GM12878 (cell line): Measurements from ENCODE around the gene SPEM2. TPM values are rescaled to one million over a fixed set of nuclear protein-coding genes. Genes with fewer than 3 reads are reported as not detected.

Source experiments
- ATAC-seq: fragments of 200-7000 bp; cut with Tn5 transposase; 3 replicates; pipeline ENCODE4 v1.9.1; 2020; ENCODE audit warnings: mild to moderate bottlenecking, moderate library complexity
- BruUV-seq: library from RNA; stranded (reverse); fragments of 400-500 nt; replicated peaks from 2 replicates; lab custom pipeline; 2021; lab: Mats Ljungman, UMichigan
- CTCF ChIA-PET: fragments of 300-600 bp; sonication (Branson Sonifier 250); formaldehyde crosslinking; extraction: SDS; loops from one replicate; lab custom pipeline; 2021; ENCODE audit warnings: inconsistent platforms; lab: Yijun Ruan, JAX
- POLR2A ChIA-PET: fragments of 350-600 bp; formaldehyde crosslinking; extraction: SDS; loops from one replicate; lab custom pipeline; 2021; ENCODE audit warnings: inconsistent platforms; lab: Charles Lee
- RAD21 ChIA-PET: fragments of 300-600 bp; sonication (Branson Sonifier 250); formaldehyde crosslinking; loops from one replicate; lab custom pipeline; 2023; ENCODE audit warnings: antibody characterized with exemption; ENCODE audit not compliant: unreplicated experiment; lab: Charles Lee
- SMC1A ChIA-PET: fragments of 300-600 bp; sonication (Branson Sonifier 250); formaldehyde crosslinking; loops from one replicate; lab custom pipeline; 2023; ENCODE audit not compliant: unreplicated experiment, uncharacterized antibody; lab: Charles Lee
- DNase-seq: peaks from one replicate; pipeline ENCODE4 v3.0.0-alpha.2; 2011; ENCODE audit warnings: low read depth, low spot score
- FAIRE-seq: peaks from 3 replicates; lab custom pipeline; 2011; peaks lifted over from hg19 to GRCh38; lab: Jason Lieb, UNC
- H2AFZ ChIP-seq: 2 replicates; pipeline ENCODE4 v1.6.0; 2011; ENCODE audit warnings: low read depth, low read length, control low read depth; ENCODE audit not compliant: control insufficient read depth
- H3K27ac ChIP-seq: 2 replicates; pipeline ENCODE4 v1.5.1; 2011; ENCODE audit warnings: control low read depth; ENCODE audit not compliant: control insufficient read depth, insufficient read depth
- H3K27me3 ChIP-seq, 2 experiments: replicated peaks in 1 of 2; 2 replicates each; pipeline versions ENCODE4 v1.6.0 to v1.6.1; 2011; ENCODE audit warnings: low read length in 1 of 2; ENCODE audit not compliant: control insufficient read depth in 2 of 2, insufficient read depth in 2 of 2
- H3K36me3 ChIP-seq, 2 experiments: 2 replicates each; pipeline ENCODE4 v1.5.1; 2011; ENCODE audit warnings: low read length in 1 of 2; ENCODE audit not compliant: control insufficient read depth in 2 of 2, insufficient read depth in 2 of 2
- H3K4me1 ChIP-seq: 2 replicates; pipeline ENCODE4 v1.6.1; 2011; ENCODE audit warnings: mild to moderate bottlenecking, low read length, moderate library complexity, mixed read lengths; ENCODE audit not compliant: control insufficient read depth, insufficient read depth
- H3K4me2 ChIP-seq: 2 replicates; pipeline ENCODE4 v1.6.0; 2011; ENCODE audit warnings: control low read depth; ENCODE audit not compliant: control insufficient read depth, insufficient read depth
- H3K4me3 ChIP-seq: fragments of 200-600 bp; sonication (generic); 2 replicates; pipeline ENCODE4 v1.5.1; 2016
- H3K79me2 ChIP-seq: 2 replicates; pipeline ENCODE4 v1.6.0; 2011; ENCODE audit warnings: low read length; ENCODE audit not compliant: control insufficient read depth, insufficient read depth
- H3K9ac ChIP-seq: 2 replicates; pipeline ENCODE4 v1.8.0; 2011; ENCODE audit warnings: low read length, control low read depth, mixed read lengths; ENCODE audit not compliant: control insufficient read depth, insufficient read depth
- H3K9me3 ChIP-seq: replicated peaks from 3 replicates; pipeline ENCODE4 v1.5.1; 2011; ENCODE audit warnings: mild to moderate bottlenecking, low read length; ENCODE audit not compliant: control insufficient read depth, insufficient read depth
- H4K20me1 ChIP-seq: 2 replicates; pipeline ENCODE4 v1.6.0; 2011; ENCODE audit not compliant: control insufficient read depth, insufficient read depth
- CHD4 ChIP-seq: fragments of 200-600 bp; sonication (generic); IDR thresholded peaks from 2 replicates; pipeline ENCODE4 v1.6.1; 2016; ENCODE audit warnings: mild to moderate bottlenecking
- EGR1 ChIP-seq, 2 experiments: IDR thresholded peaks; 1 replicate in 1 of 2; 2 replicates in 1 of 2; pipeline ENCODE4 v1.6.1; 2011 to 2012; ENCODE audit warnings: low read depth in 2 of 2, low read length in 2 of 2, borderline replicate concordance in 1 of 2, mild to moderate bottlenecking in 1 of 2, moderate library complexity in 1 of 2
- KLF5 ChIP-seq: fragments of 450-650 bp; IDR thresholded peaks from 2 replicates; pipeline ENCODE4 v1.6.1; 2014; ENCODE audit warnings: mild to moderate bottlenecking; ENCODE audit not compliant: partially characterized antibody
- LARP7 ChIP-seq: fragments of 450-650 bp; IDR thresholded peaks from 2 replicates; pipeline ENCODE4 v1.6.1; 2017; ENCODE audit warnings: mild to moderate bottlenecking
- NFYB ChIP-seq: IDR thresholded peaks from 2 replicates; pipeline ENCODE4 v1.6.1; 2011; ENCODE audit warnings: low read depth, mild to moderate bottlenecking, low read length, improper control_type of control experiment, moderate library complexity; ENCODE audit not compliant: insufficient read depth
- SRF ChIP-seq, 2 experiments: IDR thresholded peaks; 2 replicates each; pipeline ENCODE4 v1.6.1; 2011; ENCODE audit warnings: low read depth in 2 of 2, low read length in 2 of 2, mild to moderate bottlenecking in 1 of 2, moderate library complexity in 1 of 2
- WGBS: methylation state at CpG from one replicate; pipeline ENCODE4 v1.1.6; 2016; ENCODE audit warnings: low lambda C conversion rate; ENCODE audit not compliant: insufficient replicate concordance, insufficient coverage; ENCODE audit errors: missing lambda C conversion rate; 5-methylcytosine and 5-hydroxymethylcytosine counted together
- in situ Hi-C: fragments of 300-500 bp; cut with MboI; formaldehyde crosslinking; loops from 9 replicates; pipeline ENCODE4 v1.14.3; 2018; ENCODE audit warnings: mixed read lengths
- intact Hi-C: fragments of 100-400 bp; cut with micrococcal nuclease; formaldehyde crosslinking; loops from one replicate; pipeline ENCODE4 v1.14.2; 2022; ENCODE audit not compliant: unreplicated experiment
- polyA plus RNA-seq, 11 experiments: library from polyadenylated mRNA; depleted of rRNA in 4 of 11; unstranded in 6 of 11; stranded (reverse) in 5 of 11; fragments of >200 nt; fragmentation: Nextera tagmentation in 4 of 11; fragmentation: Illumina TruSeq in 1 of 11; extraction: Ambion mirVana in 4 of 11; extraction: Trizol in 1 of 11; gene quantifications; 1 replicate in 1 of 11; 2 replicates in 10 of 11; pipeline versions ENCODE4 v1.2.1 to v1.2.3, GENCODE V29; 2011 to 2016; ENCODE audit warnings: inconsistent platforms in 2 of 11, missing spikeins in 2 of 11, low read depth in 1 of 11
- total RNA-seq, 4 experiments: library from RNA; depleted of rRNA in 3 of 4; stranded (reverse); fragments of >200 nt in 3 of 4; fragmentation: Illumina TruSeq in 1 of 4; extraction: Trizol in 1 of 4; gene quantifications; 2 replicates each; pipeline versions ENCODE4 v1.2.1 to v1.2.3, GENCODE V29; 2013 to 2021
- TF ChIP-seq, protein P1 (sequence below): IDR thresholded peaks from 2 replicates; pipeline ENCODE4 v1.6.1; 2011; ENCODE audit warnings: borderline replicate concordance, low read depth, mild to moderate bottlenecking, moderate library complexity, mixed read lengths, low read length; ENCODE audit not compliant: insufficient read depth; ENCODE audit errors: extremely low read length

The SPEM2 gene
- total and polyA plus RNA-seq, 10 of the 15 experiments (the other 5 are each of a cell fraction or from before 2014, with no cell fraction given) = not detected

DNA sequence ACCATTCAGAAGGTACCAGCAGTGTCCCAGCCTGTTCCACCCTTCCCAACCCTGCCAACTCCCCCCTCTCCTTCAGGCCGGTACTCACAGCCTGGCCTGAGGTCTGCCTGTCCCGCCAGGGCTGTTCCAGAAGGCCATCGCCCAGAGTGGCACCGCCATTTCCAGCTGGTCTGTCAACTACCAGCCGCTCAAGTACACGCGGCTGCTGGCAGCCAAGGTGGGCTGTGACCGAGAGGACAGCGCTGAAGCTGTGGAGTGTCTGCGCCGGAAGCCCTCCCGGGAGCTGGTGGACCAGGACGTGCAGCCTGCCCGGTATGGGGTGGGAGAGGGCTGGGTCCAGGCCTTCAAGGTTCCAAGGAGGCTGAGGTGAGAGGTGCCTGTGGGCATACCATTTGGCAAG is 10.6 kb upstream of the SPEM2 start:
- H4K20me1 ChIP-seq = no peaks in the 10 kb centered on the region
- TF ChIP-seq LARP7 = no peak
- TF ChIP-seq, protein P1, sequence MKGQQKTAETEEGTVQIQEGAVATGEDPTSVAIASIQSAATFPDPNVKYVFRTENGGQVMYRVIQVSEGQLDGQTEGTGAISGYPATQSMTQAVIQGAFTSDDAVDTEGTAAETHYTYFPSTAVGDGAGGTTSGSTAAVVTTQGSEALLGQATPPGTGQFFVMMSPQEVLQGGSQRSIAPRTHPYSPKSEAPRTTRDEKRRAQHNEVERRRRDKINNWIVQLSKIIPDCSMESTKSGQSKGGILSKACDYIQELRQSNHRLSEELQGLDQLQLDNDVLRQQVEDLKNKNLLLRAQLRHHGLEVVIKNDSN = no peak
- TF ChIP-seq, all 136 proteins: peak for 0
- H2AFZ ChIP-seq = no peak overlapping the region
- ChIA-PET SMC1A (no interaction called here), POLR2A (no interaction called here), CTCF (no interaction called here), RAD21 (no interaction called here)
- DNase-seq = no peak
- no peak overlapping the region for H3K4me2 ChIP-seq
- no peak overlapping the region for H3K9ac ChIP-seq
- no peaks in the 10 kb centered on the region for H3K36me3 ChIP-seq
- no peaks in the 10 kb centered on the region for H3K4me1 ChIP-seq
- BruUV-seq = no TSS peak
- H3K27ac ChIP-seq = no peak overlapping the region
- ATAC-seq = no peak
- no peaks in the 10 kb centered on the region for H3K9me3 ChIP-seq
- intact Hi-C loops = no loop called here
- H3K4me3 ChIP-seq = no peak overlapping the region
- in situ Hi-C loops = no loop called here
- H3K27me3 ChIP-seq = no peaks in the 10 kb centered on the region; a peak in 2 of 4 replicates
- no peak for FAIRE-seq
- WGBS = 72% methylated on average over 14 of the region's 14 CpGs
- no peaks in the 10 kb centered on the region for H3K79me2 ChIP-seq

DNA sequence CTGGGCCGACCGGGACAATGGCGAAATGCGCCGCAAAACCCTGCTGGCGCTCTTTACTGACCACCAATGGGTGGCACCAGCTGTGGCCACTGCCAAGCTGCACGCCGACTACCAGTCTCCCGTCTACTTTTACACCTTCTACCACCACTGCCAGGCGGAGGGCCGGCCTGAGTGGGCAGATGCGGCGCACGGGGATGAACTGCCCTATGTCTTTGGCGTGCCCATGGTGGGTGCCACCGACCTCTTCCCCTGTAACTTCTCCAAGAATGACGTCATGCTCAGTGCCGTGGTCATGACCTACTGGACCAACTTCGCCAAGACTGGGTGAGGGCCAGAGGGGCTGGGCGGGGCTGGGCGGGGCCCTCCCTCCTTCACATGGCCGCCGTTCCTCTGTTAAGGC is 9.6 kb upstream of the SPEM2 start:
- no peaks in the 10 kb centered on the region for H3K9me3 ChIP-seq
- TF ChIP-seq EGR1 (IDR thresholded peaks at IDR 0.05; ENCODE audit: borderline replicate concordance in 1 of 2, low read depth in 2 of 2, low read length in 2 of 2) (no peak), CHD4 (no peak), NFYB (no peak), SRF (IDR thresholded peaks at IDR 0.05; ENCODE audit: low read depth in 2 of 2, low read length in 2 of 2) (no peak), KLF5 (no peak)
- TF ChIP-seq, all 136 proteins: peak for 0
- ChIA-PET POLR2A (no interaction called here), RAD21 (no interaction called here), SMC1A (no interaction called here), CTCF (no interaction called here)
- Histone ChIP-seq H3K9ac (no peak overlapping the region), H2AFZ (no peak overlapping the region), H3K4me1 (no peaks in the 10 kb centered on the region), H3K27ac (no peak overlapping the region), H3K4me2 (no peak overlapping the region), H3K4me3 (no peak overlapping the region), H3K79me2 (no peaks in the 10 kb centered on the region), H4K20me1 (no peaks in the 10 kb centered on the region), H3K36me3 (no peaks in the 10 kb centered on the region), H3K27me3 (no peaks in the 10 kb centered on the region; a peak in 2 of 4 replicates)
- FAIRE-seq (no peak), DNase-seq (no peak), ATAC-seq (no peak)
- intact Hi-C loops = no loop called here
- in situ Hi-C loops = no loop called here
- no TSS peak for BruUV-seq
- WGBS = 41% methylated on average over 22 of the region's 23 CpGs
